Measurements from ENCODE around the gene SLAMF6.
"Not testable (repeated sequence)": the region's sequence is repeated elsewhere in the genome, so short reads cannot be mapped to it uniquely, and the experiment has no call there.

SLAMF6 gene

GRCh38 chr1:160541622-160542302, 18.7 kb upstream of the SLAMF6 start:
- DNase-seq = no peak

GRCh38 chr1:160540859-160541233, 17.8 kb upstream of the SLAMF6 start:
- DNase-seq = no peak

- DNase-seq = no peak
These were observed 17.2 kb upstream of the SLAMF6 start for GRCh38 chr1:160539990-160540858.

GRCh38 chr1:160539684-160539989, 16.6 kb upstream of the SLAMF6 start:
- no peak for DNase-seq

- no peak for DNase-seq
These were observed 16.1 kb upstream of the SLAMF6 start for GRCh38 chr1:160538985-160539651.

- DNase-seq = no peak
These were observed 14.9 kb upstream of the SLAMF6 start for GRCh38 chr1:160537714-160538665.

- no peak for DNase-seq
These were observed 12.0 kb upstream of the SLAMF6 start for GRCh38 chr1:160534823-160535605.

- not testable (repeated sequence) for DNase-seq
These were observed 9.4 kb upstream of the SLAMF6 start for GRCh38 chr1:160532557-160532813.

GRCh38 chr1:160531809-160532556, 8.9 kb upstream of the SLAMF6 start:
- DNase-seq = not testable (repeated sequence)

GRCh38 chr1:160529401-160529952, 6.4 kb upstream of the SLAMF6 start:
- DNase-seq = not testable (repeated sequence)

- DNase-seq = not testable (repeated sequence)
These were observed 734 bp upstream of the SLAMF6 start for GRCh38 chr1:160523789-160524188.

- DNase-seq = no peak
These were observed 919 bp downstream of the SLAMF6 start for GRCh38 chr1:160522136-160522535.

GRCh38 chr1:160521554-160521953, 1.5 kb downstream of the SLAMF6 start:
- no peak for DNase-seq

- DNase-seq = no peak
These were observed 2.1 kb downstream of the SLAMF6 start for GRCh38 chr1:160520999-160521398.

GRCh38 chr1:160520582-160520981, 2.5 kb downstream of the SLAMF6 start:
- no peak for DNase-seq

- no peak for DNase-seq
These were observed 3.2 kb downstream of the SLAMF6 start for GRCh38 chr1:160519642-160520435.

- not testable (repeated sequence) for DNase-seq
These were observed 5.5 kb downstream of the SLAMF6 start for GRCh38 chr1:160517519-160517918.

GRCh38 chr1:160515908-160516307, 7.1 kb downstream of the SLAMF6 start:
- not testable (repeated sequence) for DNase-seq

- no peak for DNase-seq
These were observed 18.4 kb downstream of the SLAMF6 start for GRCh38 chr1:160504651-160505050.

GRCh38 chr1:160503087-160503486, 20.0 kb downstream of the SLAMF6 start:
- no peak for DNase-seq
